ENCODE results near the gene DRC1.
A peak's percentile ranks its signal among the peaks of the same experiment; 100 is the strongest.

DRC1 gene

DNA sequence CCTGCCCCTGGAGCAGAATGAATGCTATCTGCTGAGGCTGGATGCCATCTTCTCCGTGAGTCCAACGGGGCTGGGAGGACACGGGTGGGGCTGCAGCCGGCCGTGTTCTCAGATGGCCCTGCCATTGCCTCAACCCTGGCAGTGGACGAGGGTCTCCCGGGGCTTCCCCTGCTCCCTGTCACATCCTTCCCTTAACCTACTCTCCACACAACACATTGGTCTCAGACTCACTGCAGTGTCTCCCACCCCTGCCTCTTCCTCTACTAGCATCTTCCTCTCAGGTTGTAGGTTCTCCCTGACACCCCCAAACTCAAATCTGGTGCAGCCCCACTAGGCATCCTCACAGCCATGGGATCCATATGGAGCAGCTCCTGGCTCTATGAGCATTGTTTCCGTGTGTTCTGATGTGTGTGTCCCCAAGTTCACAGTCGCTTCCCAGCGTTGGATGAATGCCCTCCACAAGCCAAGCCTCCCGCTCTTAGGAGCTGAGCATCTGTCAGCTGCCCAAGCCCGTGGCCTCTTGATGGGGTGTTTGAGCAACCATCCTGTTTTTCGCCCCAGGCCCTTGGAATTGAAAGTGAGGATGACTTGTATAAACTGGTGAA lies 48.4 kb downstream of the DRC1 start:
- no peak for DNase-seq

DNA sequence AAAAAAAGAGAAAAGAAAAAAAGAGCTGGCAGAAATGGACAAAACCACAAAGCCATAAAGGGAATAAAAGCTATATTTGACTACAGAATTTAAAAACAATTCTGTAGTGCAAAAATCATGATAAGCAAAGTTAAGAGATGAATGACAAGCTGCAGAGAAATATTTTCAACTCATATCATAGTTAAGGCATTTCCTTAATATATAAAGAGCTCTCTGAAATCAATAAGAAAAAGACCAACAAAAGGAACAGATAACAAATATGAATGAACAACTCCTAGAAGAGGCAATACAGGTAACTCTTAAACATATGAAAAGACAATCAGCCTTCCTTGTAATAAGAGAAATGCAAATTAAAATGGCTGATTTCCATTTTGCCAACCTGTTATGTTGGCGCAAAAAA lies 50.0 kb downstream of the DRC1 start:
- DNase-seq, result no peak

DNA sequence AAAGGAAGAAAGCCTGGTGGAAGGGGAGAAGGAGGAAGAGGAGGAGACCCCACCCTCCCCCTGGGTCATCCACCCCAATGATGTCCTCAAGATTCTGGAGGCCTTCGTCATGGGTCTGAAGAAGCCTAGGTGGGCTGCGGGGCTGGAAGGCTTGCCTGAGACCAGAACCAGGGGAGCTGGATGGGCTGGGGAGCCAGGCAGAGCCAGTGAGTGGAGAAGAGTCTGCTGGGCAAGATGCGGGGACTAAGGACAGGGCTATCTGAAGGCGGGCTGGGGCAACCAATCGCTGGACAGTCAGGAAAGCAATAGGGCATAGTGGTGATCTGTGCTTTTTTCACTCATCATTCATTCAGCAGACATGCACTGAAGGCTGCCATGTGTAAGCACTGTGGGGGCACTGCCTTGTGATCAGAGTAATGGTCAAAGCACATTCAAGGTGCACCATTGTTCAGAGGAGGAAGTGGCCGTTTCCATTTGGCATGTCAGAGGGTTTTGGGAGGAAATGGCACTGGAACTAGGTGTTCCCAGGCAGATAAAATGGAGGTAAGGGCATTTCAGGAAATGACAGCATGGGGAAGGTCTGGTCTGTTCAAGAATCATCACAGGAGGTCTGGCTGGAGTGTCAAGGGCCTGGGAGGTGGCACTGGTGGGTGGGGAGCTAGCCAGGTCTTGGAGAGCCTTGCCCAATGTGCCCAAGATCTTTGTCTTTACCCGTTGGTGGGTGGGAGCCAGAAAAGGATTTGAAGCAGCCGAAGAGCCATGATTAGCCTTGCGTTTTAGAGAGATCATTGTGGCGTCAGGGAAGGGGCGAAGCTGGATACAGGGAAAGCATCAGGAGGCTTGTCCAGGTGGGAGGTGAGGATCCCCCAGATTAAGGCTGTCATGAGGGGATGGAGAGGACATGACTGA lies 52.0 kb downstream of the DRC1 start:
- no peak for DNase-seq

DNA sequence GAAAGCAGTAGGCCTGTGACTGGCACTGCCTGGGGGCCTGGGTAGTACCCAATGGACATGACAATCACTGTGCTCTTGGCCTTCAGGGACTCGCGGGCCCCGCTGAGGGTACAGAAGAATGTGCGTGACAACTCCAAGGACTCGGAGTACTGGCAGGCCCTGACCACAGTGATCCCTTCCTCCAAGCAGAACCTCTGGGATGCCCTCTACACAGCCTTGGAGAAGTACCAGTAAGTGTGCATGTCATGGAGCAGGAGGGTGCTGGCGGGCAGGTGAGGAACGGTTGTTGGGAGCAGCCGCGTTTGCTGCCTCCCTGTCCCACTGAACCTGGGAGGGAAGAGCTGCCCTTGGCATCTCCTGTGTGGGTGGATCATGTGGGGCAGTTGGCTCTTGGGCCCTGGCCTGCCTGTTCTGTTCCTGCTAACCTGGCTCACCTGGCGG lies 52.9 kb downstream of the DRC1 start:
- DNase-seq, result no peak

DNA sequence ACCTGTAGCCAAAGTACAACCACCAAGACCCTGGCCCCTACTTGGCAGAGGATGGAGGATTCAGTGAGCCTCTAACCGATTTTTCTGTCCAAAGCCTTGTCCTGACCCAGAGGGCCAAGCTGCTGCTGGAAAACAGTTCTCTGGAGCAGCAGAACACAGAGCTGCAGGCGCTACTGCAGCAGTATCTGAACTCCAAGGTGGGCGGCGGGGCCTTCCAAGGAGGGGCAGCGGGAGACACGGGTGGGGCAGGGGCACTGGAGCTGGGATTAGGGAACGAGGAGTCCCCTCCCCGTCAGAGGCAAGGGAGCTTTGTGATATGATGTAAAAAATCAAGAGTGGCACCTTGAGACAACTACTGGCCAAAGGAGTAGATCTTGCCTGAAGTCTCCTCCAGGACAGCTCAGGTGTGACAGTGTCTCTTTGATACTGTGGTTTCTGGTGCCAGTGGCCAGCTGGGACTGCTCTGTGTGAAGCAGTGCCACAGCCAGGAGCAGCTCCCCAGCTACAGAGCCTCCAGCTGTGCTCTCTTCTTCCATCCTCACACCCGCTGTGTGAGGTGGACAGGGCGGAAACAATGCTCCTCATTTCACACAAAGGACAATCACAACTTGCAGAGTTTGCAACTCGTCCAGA lies 53.4 kb downstream of the DRC1 start:
- DNase-seq, result no peak

DNA sequence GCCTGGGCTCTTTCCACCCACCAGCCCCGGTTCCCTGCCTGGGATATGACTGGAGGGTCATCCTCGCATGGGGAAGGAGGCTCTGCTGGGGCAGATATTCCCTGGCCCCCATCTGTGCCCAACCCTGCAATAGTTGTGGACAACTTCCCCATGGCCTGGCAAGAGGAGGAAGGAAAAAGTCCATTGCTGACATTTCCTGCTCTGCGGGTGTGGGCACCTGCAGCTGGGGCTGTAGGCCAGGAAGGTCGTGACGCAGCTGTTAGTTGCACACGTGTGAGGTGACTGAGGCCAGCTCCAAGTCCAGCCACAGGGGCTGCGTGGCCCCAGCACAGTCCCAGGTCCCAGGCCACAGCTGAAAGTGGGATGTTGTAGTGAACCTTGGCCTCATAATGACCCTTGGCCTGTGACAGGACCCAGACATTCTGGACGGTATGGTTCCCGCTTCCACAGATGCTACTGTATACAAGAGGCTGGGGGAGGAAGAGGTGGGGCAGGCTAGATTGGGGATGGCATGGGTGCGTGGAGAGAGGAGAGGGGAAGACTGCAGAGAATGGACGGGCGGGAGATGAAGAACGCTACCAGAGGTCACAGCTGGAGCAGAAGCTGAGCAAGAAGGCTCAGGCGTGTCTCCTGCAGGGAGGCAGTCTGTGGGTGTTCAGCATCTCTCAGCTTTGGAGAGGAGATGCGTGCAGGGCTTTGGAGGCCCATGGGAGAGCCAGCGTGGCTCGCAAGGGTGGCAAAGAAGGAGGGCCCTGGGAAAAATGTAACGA lies 54.1 kb downstream of the DRC1 start:
- no peak for DNase-seq

DNA sequence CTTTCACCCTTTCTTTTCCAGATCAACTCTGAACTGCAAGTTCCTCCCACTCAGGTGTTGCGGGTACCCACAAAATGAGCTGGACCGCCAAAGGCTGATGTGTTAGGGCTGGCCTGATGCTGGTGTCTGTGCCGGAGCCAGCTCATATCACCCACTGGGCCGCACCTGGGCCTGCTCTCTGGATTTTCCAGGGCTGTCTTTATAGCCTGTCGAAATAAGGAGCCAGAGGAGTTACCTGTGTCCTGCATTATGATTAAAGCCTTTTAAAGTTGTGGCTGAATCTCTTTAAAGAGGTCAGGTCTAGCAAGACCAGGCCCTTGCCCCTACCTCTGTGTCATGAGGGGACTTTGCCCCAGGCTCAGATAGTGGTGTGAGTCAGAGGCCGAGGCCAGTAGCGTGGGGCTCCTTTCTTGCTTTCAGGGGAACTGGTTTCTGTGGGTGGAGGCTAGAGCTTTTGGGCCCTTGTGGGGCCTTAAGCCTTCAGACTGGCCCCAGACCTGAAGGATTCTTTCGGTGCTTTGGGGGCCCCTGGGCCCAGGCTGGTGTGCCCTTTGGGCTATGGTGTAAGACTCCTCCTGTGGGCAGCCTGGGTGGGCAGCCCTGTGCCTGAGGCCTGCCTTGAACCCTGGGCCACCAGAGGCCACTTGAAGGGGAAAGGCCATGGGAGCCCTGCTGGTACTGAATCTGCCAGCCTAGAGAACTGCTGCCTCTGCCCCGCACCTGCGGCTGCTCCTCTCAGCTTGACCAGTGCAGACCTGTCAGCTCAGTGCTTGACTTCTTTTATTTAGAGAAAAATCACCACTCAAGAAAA lies 54.9 kb downstream of the DRC1 start:
- no peak for DNase-seq

DNA sequence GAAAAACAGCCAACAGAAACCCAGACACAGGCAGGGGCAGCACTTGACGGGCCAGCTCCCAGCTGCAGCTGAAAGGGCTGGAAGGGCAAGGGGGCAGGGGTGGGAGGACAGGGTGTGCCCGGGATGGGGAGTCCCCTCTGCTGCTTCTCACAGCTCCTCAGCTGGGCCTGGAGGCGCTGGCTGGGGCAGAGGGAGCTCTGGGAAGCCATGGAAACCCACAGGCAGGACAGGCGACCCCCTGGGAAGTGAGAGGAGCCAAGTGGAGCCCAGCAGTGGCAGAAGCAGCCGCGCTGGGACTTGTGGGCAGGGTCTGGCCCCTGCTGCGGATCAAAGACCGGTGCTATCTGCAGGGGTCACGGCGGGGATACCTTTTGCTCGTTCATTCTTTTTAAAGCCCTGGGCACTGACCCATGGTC lies 55.5 kb downstream of the DRC1 start:
- no peak for DNase-seq

DNA sequence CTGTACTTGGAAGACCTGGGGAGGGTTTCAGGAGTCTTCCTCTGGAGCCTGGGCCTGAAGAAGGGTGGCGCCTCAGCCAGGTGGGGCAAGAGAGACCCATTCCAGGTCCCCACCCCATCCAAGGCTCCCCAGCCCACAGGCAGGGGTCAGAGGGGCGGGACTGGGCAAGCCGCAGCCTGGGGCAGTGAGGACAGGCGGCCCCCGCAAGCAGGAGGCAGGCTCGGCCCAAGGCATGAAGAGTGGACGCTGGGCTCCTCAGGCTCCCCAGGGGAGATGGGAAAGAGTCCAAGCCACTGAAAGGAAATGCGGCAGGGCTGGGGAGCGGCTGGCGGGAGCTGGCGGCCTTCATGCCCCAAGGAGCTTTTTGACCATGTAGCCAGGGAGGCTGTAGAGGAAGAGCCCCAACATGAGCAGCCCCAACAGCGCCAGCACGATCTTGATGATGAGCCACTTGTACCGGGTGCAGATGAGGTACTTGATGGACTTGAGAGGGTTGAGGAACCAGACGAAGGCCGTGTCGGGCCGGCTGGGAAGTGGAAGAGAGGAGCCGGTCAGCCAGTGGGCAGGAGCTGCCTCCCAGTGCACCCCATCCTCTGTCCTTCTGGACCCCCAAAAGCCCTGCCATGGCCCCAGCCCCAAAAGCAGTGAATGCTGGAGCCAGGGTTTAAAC lies 56.1 kb downstream of the DRC1 start:
- DNase-seq, result no peak

DNA sequence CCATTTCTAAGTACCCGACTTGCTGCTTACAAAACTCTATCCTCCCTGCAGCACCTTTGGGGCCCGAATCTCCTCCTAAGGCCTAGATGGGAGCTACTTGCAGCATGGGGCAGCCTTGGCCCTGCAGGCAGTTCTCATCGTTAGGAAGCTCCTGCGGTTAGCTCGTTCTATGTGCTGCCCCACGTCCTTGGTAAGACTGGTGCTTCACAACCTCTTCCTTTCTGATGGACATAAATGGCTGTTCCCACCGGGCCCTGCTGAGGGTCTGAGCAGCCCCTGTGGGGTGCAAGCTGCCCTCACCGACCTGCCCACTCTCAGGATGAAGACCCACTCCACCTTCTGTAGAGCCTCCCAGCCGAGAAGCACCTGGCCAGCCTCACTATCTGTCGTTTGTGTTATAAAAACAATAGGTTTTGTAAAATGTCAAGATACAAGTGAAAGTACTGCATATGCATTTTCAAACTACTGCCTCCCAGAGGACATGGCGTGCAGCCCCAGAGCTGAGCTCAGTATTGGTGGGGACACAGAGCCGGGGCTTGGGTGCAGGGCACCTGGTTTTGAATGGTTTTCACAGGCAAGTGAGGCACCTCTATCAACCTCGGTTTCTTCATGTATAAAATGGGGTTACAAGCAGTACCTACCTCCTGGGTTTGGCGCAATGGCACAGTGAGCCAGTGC lies 56.8 kb downstream of the DRC1 start:
- no peak for DNase-seq

DNA sequence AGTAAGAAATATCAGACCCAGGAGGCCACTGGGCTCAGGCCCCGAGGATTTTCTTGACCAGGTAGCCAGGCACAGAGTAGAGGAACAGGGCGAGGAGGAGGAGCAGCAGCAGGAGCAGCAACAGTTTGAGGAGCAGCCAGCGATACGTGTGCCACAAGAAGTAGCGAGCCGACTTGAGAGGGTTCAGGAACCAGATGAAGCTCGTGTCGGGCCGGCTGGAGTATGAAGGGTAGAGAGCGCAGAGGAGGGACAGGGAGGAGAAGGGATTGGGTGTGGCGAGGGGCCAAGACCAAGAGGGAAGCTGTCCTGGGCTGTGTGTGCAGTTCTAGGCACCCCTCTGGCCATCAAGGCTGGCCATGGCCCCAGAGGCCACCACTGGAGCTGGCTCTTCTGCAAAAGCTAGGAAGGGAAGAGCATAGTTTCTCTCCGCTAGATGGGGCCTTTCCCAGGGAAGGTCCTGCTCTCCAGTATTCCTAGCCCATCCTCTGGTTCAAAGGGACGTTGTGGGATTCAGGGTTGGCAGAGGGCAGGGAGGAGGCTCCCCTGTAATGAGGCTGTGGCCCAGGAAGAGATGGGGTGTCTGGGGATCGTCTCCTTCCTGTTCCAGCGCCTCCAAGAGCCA lies 58.4 kb downstream of the DRC1 start:
- DNase-seq, result no peak

DNA sequence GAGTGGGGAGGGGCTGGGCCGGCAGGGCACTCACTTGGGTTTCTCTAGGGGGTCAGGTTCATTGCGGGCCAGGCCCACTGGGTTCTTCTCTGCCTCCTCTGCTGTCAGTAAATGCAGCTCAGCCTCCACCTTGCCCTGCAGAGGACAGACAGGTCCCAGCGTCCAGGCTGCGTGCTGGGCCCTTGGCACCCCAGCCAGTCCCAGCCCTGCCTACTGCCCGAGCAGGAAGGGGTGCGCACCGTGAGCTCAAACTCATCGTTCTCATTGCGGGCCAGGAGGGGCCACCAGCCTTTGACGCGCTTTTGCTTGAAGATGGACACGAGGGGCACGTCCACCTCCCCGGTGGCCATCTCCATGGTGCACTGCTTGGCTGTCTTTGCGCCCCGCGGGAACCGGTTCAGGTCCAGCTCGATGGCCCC lies 58.9 kb downstream of the DRC1 start:
- DNase-seq, result no peak

DNA sequence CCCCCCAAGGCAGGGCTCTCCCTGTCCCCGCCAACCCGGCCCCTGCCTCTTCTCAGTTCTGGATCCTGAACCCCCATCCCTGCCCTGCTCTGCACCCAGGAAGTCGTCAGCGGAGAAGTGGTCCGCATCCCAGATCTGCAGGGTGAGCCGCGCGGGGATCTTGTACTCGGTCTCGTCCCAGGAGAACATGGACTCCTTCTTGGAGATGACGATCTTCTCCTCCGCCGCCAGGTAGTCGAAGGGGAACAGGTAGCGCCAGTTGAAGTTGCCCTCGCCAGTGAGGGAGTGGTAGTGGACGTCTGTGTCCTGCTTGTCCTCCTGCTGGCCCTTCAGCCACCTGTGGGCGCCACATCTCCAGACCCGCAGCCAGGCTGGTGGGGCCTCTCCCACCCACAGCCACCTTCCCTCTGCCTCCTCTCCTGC lies 59.9 kb downstream of the DRC1 start:
- DNase-seq, result no peak

DNA sequence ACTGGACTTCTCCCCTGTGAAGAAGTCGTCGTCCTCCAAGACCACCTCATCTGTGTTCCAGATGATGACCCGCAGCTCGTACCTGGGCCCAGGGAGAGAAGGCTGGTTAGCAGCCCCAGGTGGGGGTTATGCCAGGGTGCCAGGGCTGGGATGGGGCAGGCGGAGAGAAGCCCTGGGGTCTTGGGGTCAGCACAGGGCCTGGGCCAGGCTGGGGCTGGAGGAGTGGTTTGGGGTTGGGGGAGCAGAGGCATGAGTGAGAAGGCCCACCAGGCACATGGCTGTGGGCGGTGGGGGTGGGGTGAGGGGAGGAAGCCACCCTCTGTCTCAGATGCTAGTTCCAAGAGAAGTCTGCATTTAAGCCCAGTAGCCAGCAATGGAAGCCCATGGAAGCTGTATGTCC lies 60.4 kb downstream of the DRC1 start:
- DNase-seq, result no peak

DNA sequence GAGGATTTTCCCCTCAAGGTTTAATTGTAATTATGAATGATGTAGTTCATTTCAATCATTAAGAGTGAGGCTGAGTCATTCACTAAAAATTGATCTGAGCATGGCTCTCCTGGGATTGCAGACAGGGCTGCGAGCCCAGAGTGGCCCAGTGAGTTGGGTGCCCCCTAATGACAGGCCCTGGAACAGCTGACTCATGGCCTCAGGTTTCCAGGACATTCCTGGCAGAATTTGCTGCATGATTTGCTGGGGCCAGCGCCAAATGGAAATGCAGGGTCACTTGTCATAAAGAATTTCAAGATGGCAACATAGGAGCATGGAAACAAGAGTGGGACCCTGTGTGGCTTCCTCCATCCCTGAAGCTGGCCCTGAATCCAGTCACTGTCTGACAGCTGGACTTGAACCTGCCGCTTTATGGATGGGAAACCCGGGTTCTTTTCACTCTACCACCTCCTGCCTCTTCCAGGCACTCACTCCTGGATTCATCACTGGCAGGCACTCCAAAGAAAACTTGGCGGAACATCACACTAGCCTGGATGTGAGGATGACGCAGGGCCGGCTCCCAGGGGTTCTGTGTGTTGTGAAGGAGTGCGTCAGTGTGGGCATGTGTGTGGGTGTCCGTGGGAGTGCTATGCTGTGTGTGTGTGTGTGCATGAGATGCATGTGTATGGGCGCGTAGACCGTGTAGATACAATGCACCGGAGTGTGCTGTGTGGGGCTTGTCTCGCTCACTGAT lies 61.0 kb downstream of the DRC1 start:
- peak; percentile 33 for DNase-seq

DNA sequence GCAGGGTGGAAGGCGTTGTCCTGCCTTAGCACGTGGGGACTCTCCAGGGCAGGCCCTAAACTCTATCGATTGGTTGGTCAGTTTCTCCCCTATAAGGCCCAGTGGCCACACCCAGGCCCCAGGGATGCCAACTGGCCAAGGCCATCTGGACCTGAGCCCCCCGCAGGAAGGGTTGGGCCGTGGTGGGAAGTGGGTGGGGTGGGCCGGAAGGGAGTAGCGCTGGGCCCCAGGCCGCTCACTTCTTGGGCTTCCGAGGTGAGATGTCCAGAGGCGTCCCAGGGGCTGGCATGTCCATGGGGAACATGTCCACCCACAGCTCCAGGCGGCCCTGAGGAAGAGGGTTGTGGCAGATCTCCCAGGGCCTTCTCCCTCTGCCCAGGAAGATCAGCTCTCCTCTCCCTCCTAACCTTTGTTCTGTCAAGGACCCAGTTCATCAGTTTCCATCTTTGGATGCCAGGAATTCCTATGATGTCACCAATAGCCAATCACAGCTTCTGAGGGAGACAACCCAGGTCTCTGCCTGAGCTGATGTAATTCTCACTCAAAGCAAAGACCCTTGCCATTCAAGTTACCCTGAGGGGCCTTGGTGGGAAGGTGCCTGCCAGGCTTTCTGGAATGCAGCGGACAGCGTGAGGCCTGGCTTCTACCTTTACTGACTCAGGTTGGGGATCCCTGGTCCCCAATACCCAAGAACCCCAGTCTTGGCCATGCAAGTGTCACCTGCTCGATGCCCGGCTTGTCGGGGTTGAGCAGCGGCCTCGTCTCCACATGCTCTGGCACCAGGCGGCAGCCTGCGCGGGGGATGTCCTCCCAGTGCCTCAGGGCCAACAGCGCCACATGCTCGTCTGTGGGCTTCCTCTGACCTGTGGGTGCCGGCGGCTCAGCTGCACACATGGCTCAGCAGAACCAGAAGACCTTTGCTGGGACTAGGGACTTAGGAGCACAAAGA lies 61.8 kb downstream of the DRC1 start:
- no peak for DNase-seq

DNA sequence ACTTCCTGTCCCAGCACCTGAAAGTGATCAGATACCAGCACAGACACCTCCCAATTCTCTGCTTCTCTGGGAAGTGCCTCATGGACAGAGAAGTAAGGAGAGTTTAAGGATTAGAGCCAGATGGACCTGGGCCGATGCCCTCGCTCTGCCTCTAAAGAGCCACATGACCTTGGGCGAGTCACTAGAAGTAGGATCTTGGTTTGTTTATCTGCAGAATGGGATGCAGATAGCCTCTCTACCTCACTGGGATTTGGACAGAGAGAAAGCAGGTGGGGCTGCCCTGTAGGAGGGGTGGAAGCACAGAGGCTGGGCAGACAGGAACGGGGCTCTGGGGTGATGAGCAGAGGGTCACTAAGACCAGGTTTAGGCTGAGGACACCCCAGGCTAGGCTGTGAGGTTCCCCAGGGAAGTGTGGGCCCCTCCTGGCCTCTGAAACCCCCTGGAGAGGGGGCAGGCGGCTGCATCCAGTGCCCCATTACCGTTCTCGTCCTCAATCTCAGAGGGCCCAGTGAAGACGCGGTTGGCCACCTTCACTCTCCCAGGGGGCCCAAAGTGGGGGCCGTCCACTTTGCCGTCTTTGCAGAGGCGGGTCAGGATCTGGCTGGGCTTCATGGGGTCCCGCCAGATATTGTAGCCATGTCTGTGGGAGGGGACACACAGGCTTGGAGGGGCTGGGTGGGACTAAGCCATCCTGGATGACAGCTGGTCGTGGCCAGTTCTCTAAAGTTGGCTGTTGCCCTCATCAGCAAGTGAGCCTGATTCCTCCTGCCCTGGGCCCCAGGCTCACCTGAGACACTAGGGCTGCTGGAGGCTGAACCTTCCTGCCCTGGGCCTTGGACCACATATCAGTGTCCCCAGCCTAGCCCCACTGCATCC lies 62.9 kb downstream of the DRC1 start:
- DNase-seq, result no peak

All from NCI-H510A (cell line).